Neural cell (in vitro differentiated cells): ENCODE results near the gene SHISA5. TPM values are rescaled to one million over a fixed set of nuclear protein-coding genes. Genes with fewer than 3 reads are reported as not detected.

Experiments used
- H2AFZ ChIP-seq: fragments of 200-600, 300-800 bp; sonication (generic), shearing (Covaris generic); 2 replicates; pipeline ENCODE4 v1.6.0; 2014; ENCODE audit warnings: low read depth, mild to moderate bottlenecking, antibody characterized with exemption, low read length, moderate library complexity
- H3F3A ChIP-seq: fragments of 200-600 bp; shearing (Covaris generic); 2 replicates; pipeline ENCODE4 v1.6.1; 2016; ENCODE audit warnings: mild to moderate bottlenecking, moderate library complexity, mixed read lengths, antibody characterized with exemption, low read length; ENCODE audit not compliant: insufficient read depth, poor library complexity, severe bottlenecking
- H3K27ac ChIP-seq: fragments of 200-600, 300-800 bp; sonication (generic), shearing (Covaris generic); 2 replicates; pipeline ENCODE4 v1.5.1; 2014; ENCODE audit warnings: mild to moderate bottlenecking, low read length, moderate library complexity
- H3K27me3 ChIP-seq: fragments of 300-800, 200-600 bp; sonication (generic), shearing (Covaris generic); 2 replicates; pipeline ENCODE4 v1.6.0; 2014; ENCODE audit warnings: mild to moderate bottlenecking, low read depth, low read length, moderate library complexity; ENCODE audit not compliant: insufficient read depth
- H3K36me3 ChIP-seq: fragments of 300-800, 200-600 bp; sonication (generic), shearing (Covaris generic); 2 replicates; pipeline ENCODE4 v1.5.1; 2014; ENCODE audit warnings: mild to moderate bottlenecking, antibody characterized with exemption, low read length, moderate library complexity; ENCODE audit not compliant: insufficient read depth
- H3K4me2 ChIP-seq: fragments of 300-800, 200-600 bp; sonication (generic), shearing (Covaris generic); 2 replicates; pipeline ENCODE4 v1.6.0; 2014; ENCODE audit warnings: mild to moderate bottlenecking, low read length
- H3K4me3 ChIP-seq: fragments of 300-800, 200-600 bp; sonication (generic), shearing (Covaris generic); 2 replicates; pipeline ENCODE4 v1.5.1; 2014; ENCODE audit warnings: mild to moderate bottlenecking, low read length, moderate library complexity
- H3K79me2 ChIP-seq: fragments of 200-600 bp; shearing (Covaris generic); replicated peaks from 2 replicates; pipeline ENCODE4 v1.6.0; 2014; ENCODE audit warnings: mild to moderate bottlenecking, low read length, moderate library complexity; ENCODE audit not compliant: insufficient read depth
- H3K9ac ChIP-seq: fragments of 300-800, 200-600 bp; sonication (generic), shearing (Covaris generic); 2 replicates; pipeline ENCODE4 v1.6.1; 2016; ENCODE audit warnings: mild to moderate bottlenecking, low read length, mixed read lengths
- H3K9me2 ChIP-seq: fragments of 200-600 bp; shearing (Covaris generic); 2 replicates; pipeline ENCODE4 v1.6.1; 2016; ENCODE audit warnings: mild to moderate bottlenecking, low read length, mixed read lengths; ENCODE audit not compliant: insufficient read depth
- H3K9me3 ChIP-seq: fragments of 200-600, 300-800 bp; sonication (generic), shearing (Covaris generic); 2 replicates; pipeline ENCODE4 v1.6.1; 2016; ENCODE audit warnings: mild to moderate bottlenecking, mixed run types, low read length, moderate library complexity, mixed read lengths
- H4K20me1 ChIP-seq: fragments of 200-600 bp; shearing (Covaris generic); 2 replicates; pipeline ENCODE4 v1.6.1; 2016; ENCODE audit warnings: mild to moderate bottlenecking, mixed run types; ENCODE audit not compliant: insufficient read depth
- CTCF ChIP-seq: fragments of 450-650 bp; IDR thresholded peaks from 2 replicates; pipeline ENCODE4 v1.5.1; 2014; ENCODE audit warnings: antibody characterized with exemption, mild to moderate bottlenecking, moderate library complexity; ENCODE audit not compliant: poor library complexity, severe bottlenecking
- EP300 ChIP-seq: fragments of 450-650 bp; conservative IDR thresholded peaks from 2 replicates; pipeline ENCODE4 v1.6.1; 2014; ENCODE audit warnings: antibody characterized with exemption, mild to moderate bottlenecking, moderate library complexity; ENCODE audit not compliant: poor library complexity, severe bottlenecking
- EZH2 ChIP-seq: fragments of 200-600, 300-800 bp; shearing (Covaris generic), sonication (generic); IDR thresholded peaks from 2 replicates; pipeline ENCODE4 v1.6.1; 2014; ENCODE audit warnings: antibody characterized with exemption, low read length, borderline replicate concordance, mild to moderate bottlenecking; ENCODE audit not compliant: insufficient read depth, poor library complexity, severe bottlenecking
- MXI1 ChIP-seq: fragments of 450-650 bp; conservative IDR thresholded peaks from 2 replicates; pipeline ENCODE4 v1.6.1; 2014; ENCODE audit warnings: antibody characterized with exemption, mild to moderate bottlenecking; ENCODE audit not compliant: poor library complexity, severe bottlenecking
- POLR2AphosphoS5 ChIP-seq: IDR thresholded peaks from 2 replicates; pipeline ENCODE4 v1.6.1; 2012
- RAD21 ChIP-seq: fragments of 450-650 bp; conservative IDR thresholded peaks from 2 replicates; pipeline ENCODE4 v1.6.1; 2014; ENCODE audit warnings: antibody characterized with exemption, mild to moderate bottlenecking, moderate library complexity
- SMC3 ChIP-seq: fragments of 450-650 bp; conservative IDR thresholded peaks from 2 replicates; pipeline ENCODE4 v1.6.1; 2014; ENCODE audit warnings: antibody characterized with exemption, mild to moderate bottlenecking, moderate library complexity; ENCODE audit not compliant: poor library complexity
- TAF1 ChIP-seq: IDR thresholded peaks from 2 replicates; pipeline ENCODE4 v1.6.1; 2012; ENCODE audit warnings: low read depth
- polyA plus RNA-seq: library from polyadenylated mRNA; depleted of rRNA; stranded (reverse); fragments of >200 nt; gene quantifications from 2 replicates; pipeline ENCODE4 v1.2.3, GENCODE V29; 2014
- TF ChIP-seq, protein P1 (sequence below): IDR thresholded peaks from 2 replicates; pipeline ENCODE4 v1.6.1; 2012; ENCODE audit warnings: borderline replicate concordance

The SHISA5 gene
- polyA plus RNA-seq, 1 donor from 2014 or later, result 121 TPM

- H3K9ac ChIP-seq, result peak within 1 kb of the TSS; percentile 87
- no peaks in the 10 kb centered on the region for H3K9me3 ChIP-seq
- no peaks in the 10 kb centered on the region for H3K27me3 ChIP-seq
- H3K36me3 ChIP-seq, result no peaks in the 10 kb centered on the region
- peak within 1 kb of the TSS; percentile 81 for H3K27ac ChIP-seq
- H3K79me2 ChIP-seq, result peaks cover 48% of the 10 kb centered on the region
- peak within 1 kb of the TSS; percentile 65 for H2AFZ ChIP-seq
- peak within 1 kb of the TSS; percentile 58 for H3K4me2 ChIP-seq
- no peak for TF ChIP-seq CTCF
- no peak for TF ChIP-seq EZH2
- no peak for TF ChIP-seq MXI1
- H3F3A ChIP-seq, result no peaks in the 10 kb centered on the region
- H3K4me3 ChIP-seq, result peak within 1 kb of the TSS; percentile 89
- no peaks in the 10 kb centered on the region for H4K20me1 ChIP-seq
- no peaks in the 10 kb centered on the region for H3K9me2 ChIP-seq
Observed at GRCh38 chr3:48429960-48430707, 73.8 kb downstream of the SHISA5 start, which contains the start of gene PLXNB1. PLXNB1 (minus strand) TSS chr3:48430086; CDS start chr3:48424611, 5,475 bp downstream.

DNA sequence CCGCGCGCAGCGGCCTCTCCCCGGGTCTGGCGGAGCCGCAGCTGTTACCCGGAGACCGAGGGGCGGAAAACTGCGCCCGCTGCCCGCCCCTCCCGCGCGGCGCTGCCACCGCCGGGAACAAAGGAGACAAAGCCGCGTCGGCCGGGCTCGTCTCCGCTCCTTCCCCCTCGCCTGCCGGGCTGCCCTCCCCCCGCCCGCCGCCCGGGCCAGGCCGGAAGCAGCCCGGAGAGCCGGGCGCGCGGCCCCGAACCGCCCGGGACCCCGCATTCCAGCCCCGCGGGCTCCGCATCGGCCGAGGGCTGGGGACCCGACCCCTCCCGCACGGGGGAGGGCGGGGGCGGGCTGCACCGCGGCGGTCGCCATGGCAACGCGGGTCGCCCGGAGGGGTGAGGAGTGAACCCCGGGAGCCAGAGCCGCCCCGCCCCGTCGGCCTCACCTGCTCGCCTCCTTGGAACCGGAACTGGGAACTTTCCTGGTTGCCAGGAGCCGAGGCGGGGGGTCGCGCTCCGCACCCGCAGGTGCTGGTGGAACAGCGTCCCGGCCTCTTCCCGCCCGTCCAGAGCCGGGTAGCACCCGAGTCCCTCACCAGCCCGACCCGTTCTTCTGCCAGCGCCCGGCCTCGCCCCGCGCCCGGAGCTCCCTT, 74.5 kb downstream of the SHISA5 start:
- Histone ChIP-seq H3K9ac (peak overlapping the region; percentile 87), H4K20me1 (no peaks in the 10 kb centered on the region), H3F3A (no peaks in the 10 kb centered on the region), H3K27me3 (no peaks in the 10 kb centered on the region), H3K9me2 (no peaks in the 10 kb centered on the region), H3K79me2 (peaks cover 55% of the 10 kb centered on the region), H3K4me2 (peak overlapping the region; percentile 58), H3K27ac (peak overlapping the region; percentile 81), H2AFZ (peak overlapping the region; percentile 65), H3K4me3 (peak overlapping the region; percentile 89), H3K9me3 (no peaks in the 10 kb centered on the region), H3K36me3 (no peaks in the 10 kb centered on the region)
- TF ChIP-seq, protein P1, sequence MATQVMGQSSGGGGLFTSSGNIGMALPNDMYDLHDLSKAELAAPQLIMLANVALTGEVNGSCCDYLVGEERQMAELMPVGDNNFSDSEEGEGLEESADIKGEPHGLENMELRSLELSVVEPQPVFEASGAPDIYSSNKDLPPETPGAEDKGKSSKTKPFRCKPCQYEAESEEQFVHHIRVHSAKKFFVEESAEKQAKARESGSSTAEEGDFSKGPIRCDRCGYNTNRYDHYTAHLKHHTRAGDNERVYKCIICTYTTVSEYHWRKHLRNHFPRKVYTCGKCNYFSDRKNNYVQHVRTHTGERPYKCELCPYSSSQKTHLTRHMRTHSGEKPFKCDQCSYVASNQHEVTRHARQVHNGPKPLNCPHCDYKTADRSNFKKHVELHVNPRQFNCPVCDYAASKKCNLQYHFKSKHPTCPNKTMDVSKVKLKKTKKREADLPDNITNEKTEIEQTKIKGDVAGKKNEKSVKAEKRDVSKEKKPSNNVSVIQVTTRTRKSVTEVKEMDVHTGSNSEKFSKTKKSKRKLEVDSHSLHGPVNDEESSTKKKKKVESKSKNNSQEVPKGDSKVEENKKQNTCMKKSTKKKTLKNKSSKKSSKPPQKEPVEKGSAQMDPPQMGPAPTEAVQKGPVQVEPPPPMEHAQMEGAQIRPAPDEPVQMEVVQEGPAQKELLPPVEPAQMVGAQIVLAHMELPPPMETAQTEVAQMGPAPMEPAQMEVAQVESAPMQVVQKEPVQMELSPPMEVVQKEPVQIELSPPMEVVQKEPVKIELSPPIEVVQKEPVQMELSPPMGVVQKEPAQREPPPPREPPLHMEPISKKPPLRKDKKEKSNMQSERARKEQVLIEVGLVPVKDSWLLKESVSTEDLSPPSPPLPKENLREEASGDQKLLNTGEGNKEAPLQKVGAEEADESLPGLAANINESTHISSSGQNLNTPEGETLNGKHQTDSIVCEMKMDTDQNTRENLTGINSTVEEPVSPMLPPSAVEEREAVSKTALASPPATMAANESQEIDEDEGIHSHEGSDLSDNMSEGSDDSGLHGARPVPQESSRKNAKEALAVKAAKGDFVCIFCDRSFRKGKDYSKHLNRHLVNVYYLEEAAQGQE, result no peak
- peak; percentile 6 for TF ChIP-seq SMC3
- TF ChIP-seq POLR2AphosphoS5, result no peak
- TF ChIP-seq CTCF, result peak; percentile 11
- TF ChIP-seq MXI1, result peak; percentile 66
- no peak for TF ChIP-seq EP300
- TF ChIP-seq RAD21, result no peak
- TF ChIP-seq TAF1, result no peak
- TF ChIP-seq EZH2, result no peak
